HCT116 (cell line): ENCODE data around the gene POLR3F. TPM values are rescaled to one million over a fixed set of nuclear protein-coding genes. Genes with fewer than 3 reads are reported as not detected.

Experiments used
- ATAC-seq: fragments of 200-7000 bp; cut with Tn5 transposase; 2 replicates; pipeline ENCODE4 v1.9.1; 2020; ENCODE audit warnings: mild to moderate bottlenecking, moderate library complexity
- BruUV-seq: library from RNA; stranded (reverse); fragments of 400-500 nt; replicated peaks from 2 replicates; lab custom pipeline; 2021; lab: Mats Ljungman, UMichigan
- CTCF ChIA-PET: fragments of 300-600 bp; sonication (Branson Sonifier 250); formaldehyde crosslinking; loops from one replicate; lab custom pipeline; 2021; ENCODE audit warnings: antibody characterized with exemption; lab: Charles Lee
- POLR2A ChIA-PET: fragments of 300-600, 350-600 bp; sonication (Branson Sonifier 250); formaldehyde crosslinking; loops from one replicate; lab custom pipeline; 2021; ENCODE audit warnings: antibody characterized with exemption; lab: Charles Lee
- RAD21 ChIA-PET, 2 experiments: fragments of 300-600 bp; sonication (Branson Sonifier 250); formaldehyde crosslinking; loops; one replicate each; lab custom pipeline; 2023; ENCODE audit warnings: low total read pairs in 2 of 2; ENCODE audit not compliant: uncharacterized antibody in 2 of 2, unreplicated experiment in 2 of 2, low non-redundant PET in 1 of 2; lab: Charles Lee
- DNase-seq: peaks from one replicate; pipeline ENCODE4 v3.0.0-alpha.2; 2010; ENCODE audit warnings: low read depth, low spot score
- H2AFZ ChIP-seq: fragments of 200-600 bp; shearing (Covaris generic), sonication (generic); 2 replicates; pipeline ENCODE4 v1.6.1; 2017; ENCODE audit warnings: low read depth, mixed run types, mixed read lengths, antibody characterized with exemption, low read length; ENCODE audit not compliant: poor library complexity, severe bottlenecking
- H3K27ac ChIP-seq: 2 replicates; pipeline ENCODE4 v1.5.1; 2012; ENCODE audit warnings: low read depth, low read length
- H3K27me3 ChIP-seq: fragments of 200-600 bp; sonication (generic); 2 replicates; pipeline ENCODE4 v1.6.1; 2016; ENCODE audit warnings: mixed run types, low read length, mixed read lengths; ENCODE audit not compliant: insufficient read depth
- H3K36me3 ChIP-seq, 2 experiments: fragments of 200-500 bp in 1 of 2; fragments of 200-600 bp in 1 of 2; sonication (Bioruptor generic) in 1 of 2; sonication (generic) in 1 of 2; 2 replicates each; pipeline versions ENCODE4 v1.5.1 to v1.6.1; 2014 to 2016; ENCODE audit warnings: low read length in 2 of 2, inconsistent platforms in 1 of 2, mixed read lengths in 1 of 2, mixed run types in 1 of 2; ENCODE audit not compliant: insufficient read depth in 2 of 2, control insufficient read depth in 1 of 2
- H3K4me1 ChIP-seq, 2 experiments: fragments of 200-600 bp in 1 of 2; sonication (generic) in 1 of 2; 2 replicates each; pipeline versions ENCODE4 v1.5.1 to v1.6.1; 2012 to 2017; ENCODE audit warnings: low read length in 2 of 2, inconsistent platforms in 1 of 2, mild to moderate bottlenecking in 1 of 2, mixed read lengths in 1 of 2, mixed run types in 1 of 2, moderate library complexity in 1 of 2; ENCODE audit not compliant: insufficient read depth in 2 of 2, control insufficient read depth in 1 of 2
- H3K4me2 ChIP-seq: fragments of 200-600 bp; sonication (generic); 2 replicates; pipeline ENCODE4 v1.6.1; 2017; ENCODE audit warnings: mixed run types, low read length, mixed read lengths
- H3K4me3 ChIP-seq, 2 experiments: fragments of 200-600 bp in 1 of 2; sonication (generic) in 1 of 2; replicated peaks in 1 of 2; 2 replicates each; pipeline ENCODE4 v1.5.1; 2011 to 2016; ENCODE audit warnings: low read length in 2 of 2, control low read depth in 1 of 2, low read depth in 1 of 2, mild to moderate bottlenecking in 1 of 2, mixed read lengths in 1 of 2, mixed run types in 1 of 2
- H3K79me2 ChIP-seq: fragments of 200-600 bp; sonication (generic); 2 replicates; pipeline ENCODE4 v1.6.1; 2017; ENCODE audit warnings: mild to moderate bottlenecking, mixed run types, low read length, moderate library complexity, mixed read lengths; ENCODE audit not compliant: insufficient read depth
- H3K9ac ChIP-seq: fragments of 200-600 bp; sonication (generic); 2 replicates; pipeline ENCODE4 v1.6.1; 2016; ENCODE audit warnings: low read length, mixed read lengths
- H3K9me2 ChIP-seq: fragments of 200-600 bp; sonication (generic), shearing (Covaris generic); 2 replicates; pipeline ENCODE4 v1.6.1; 2017; ENCODE audit warnings: mixed run types, mild to moderate bottlenecking, moderate library complexity; ENCODE audit not compliant: insufficient read depth
- H3K9me3 ChIP-seq, 2 experiments: fragments of 200-500 bp in 1 of 2; fragments of 200-600 bp in 1 of 2; sonication (Bioruptor generic) in 1 of 2; sonication (generic) in 1 of 2; 2 replicates each; pipeline ENCODE4 v1.6.1; 2014 to 2017; ENCODE audit warnings: low read length in 2 of 2, mixed read lengths in 2 of 2, inconsistent platforms in 1 of 2, low read depth in 1 of 2, mild to moderate bottlenecking in 1 of 2, mixed run types in 1 of 2, moderate library complexity in 1 of 2; ENCODE audit not compliant: control insufficient read depth in 1 of 2, insufficient read depth in 1 of 2
- H4K20me1 ChIP-seq: fragments of 200-600 bp; sonication (generic), shearing (Covaris generic); 2 replicates; pipeline ENCODE4 v1.6.1; 2017; ENCODE audit warnings: mixed run types, mild to moderate bottlenecking, moderate library complexity; ENCODE audit not compliant: insufficient read depth
- CBX3 ChIP-seq: IDR thresholded peaks from 2 replicates; pipeline ENCODE4 v1.6.1; 2012; ENCODE audit warnings: low read depth
- ELF1 ChIP-seq: IDR thresholded peaks from 2 replicates; pipeline ENCODE4 v1.6.1; 2012; ENCODE audit warnings: low read depth, borderline replicate concordance
- JUND ChIP-seq: IDR thresholded peaks from 2 replicates; pipeline ENCODE4 v1.6.1; 2012
- SRF ChIP-seq: IDR thresholded peaks from 2 replicates; pipeline ENCODE4 v1.6.1; 2012; ENCODE audit warnings: low read depth
- TCF7L2 ChIP-seq: IDR thresholded peaks from 2 replicates; pipeline ENCODE4 v1.7.0; 2011; ENCODE audit warnings: borderline replicate concordance, inconsistent platforms; ENCODE audit not compliant: insufficient read depth, insufficient read length; ENCODE audit errors: extremely low read depth
- intact Hi-C: fragments of 100-400 bp; cut with micrococcal nuclease; formaldehyde crosslinking; loops from 2 replicates; pipeline ENCODE4 v1.10.0; 2022
- total RNA-seq: library from RNA; stranded (reverse); gene quantifications from one replicate; pipeline ENCODE4 v1.2.1, GENCODE V29; 2021; ENCODE audit not compliant: unreplicated experiment
- TF ChIP-seq, protein P1 (sequence below), 3 experiments: fragments of 200-600 bp in 1 of 3; sonication (generic) in 1 of 3; IDR thresholded peaks in 2 of 3; conservative IDR thresholded peaks in 1 of 3; 2 replicates each; pipeline ENCODE4 v1.5.1; 2012 to 2017; ENCODE audit warnings: low read depth in 2 of 3, low read length in 2 of 3, antibody characterized with exemption in 1 of 3, borderline replicate concordance in 1 of 3, control low read depth in 1 of 3, mild to moderate bottlenecking in 1 of 3, mixed read lengths in 1 of 3, mixed run types in 1 of 3, moderate library complexity in 1 of 3; ENCODE audit not compliant: insufficient read depth in 1 of 3
- TF ChIP-seq, protein P2 (sequence below): IDR thresholded peaks from 2 replicates; pipeline ENCODE4 v1.6.1; 2012; ENCODE audit warnings: low read depth

The POLR3F gene
- total RNA-seq, 1 experiment from 2014 or later: 11.4 TPM

DNA sequence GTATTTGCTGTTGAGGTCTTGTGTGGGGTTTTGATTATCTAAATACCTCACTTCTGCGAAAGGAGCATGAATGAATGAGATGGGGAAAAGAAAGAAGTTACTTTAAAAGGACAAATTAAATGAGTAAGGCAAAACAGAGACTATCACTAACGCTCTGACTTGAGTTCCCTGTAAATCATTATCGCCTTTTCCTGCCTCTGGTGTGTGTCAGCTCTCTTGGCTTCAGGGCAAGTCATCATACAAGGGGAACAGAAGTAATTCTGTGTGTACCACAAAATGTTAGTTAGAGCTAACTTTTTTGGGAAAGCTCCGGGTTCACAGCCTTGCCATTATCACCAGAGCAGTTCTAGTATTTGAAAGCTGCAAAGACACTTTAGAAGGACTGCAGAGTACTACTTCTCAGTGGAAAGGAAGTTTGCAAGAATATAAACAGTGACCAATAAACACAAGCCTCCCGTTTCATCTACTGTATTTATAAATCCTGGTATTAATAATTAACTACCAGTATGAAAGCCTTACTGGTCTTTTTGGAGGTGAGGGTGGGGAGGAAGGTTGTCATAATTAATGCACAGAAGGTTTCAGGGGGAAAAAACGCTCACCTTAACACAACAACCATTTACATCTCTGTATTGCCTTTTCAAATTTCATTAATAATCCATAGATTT is 1.5 kb upstream of the POLR3F start:
- H3K9ac ChIP-seq: no peak overlapping the region; the same call in 1 of the 2 replicates
- H4K20me1 ChIP-seq: no peaks in the 10 kb centered on the region
- H3K4me1 ChIP-seq: peaks cover 13% of the 10 kb centered on the region in 2 experiments
- peaks cover 34% of the 10 kb centered on the region for H3K79me2 ChIP-seq
- ChIA-PET RAD21 (no interaction called here), CTCF (no interaction called here), POLR2A (interaction anchor here (2.1 kb wide), 1 partner anchor 41 kb away, joined by 12 read pairs; the partner anchor contains the start of gene SEC23B)
- H3K36me3 ChIP-seq: peaks cover 0 to 7% of the 10 kb centered on the region in 2 experiments; a peak in 1 of 4 replicates
- ATAC-seq (no peak), DNase-seq (no peak)
- TF ChIP-seq TCF7L2: no peak
- TF ChIP-seq CBX3: no peak
- TF ChIP-seq ELF1: no peak
- no peak for TF ChIP-seq JUND
- TF ChIP-seq, protein P1, sequence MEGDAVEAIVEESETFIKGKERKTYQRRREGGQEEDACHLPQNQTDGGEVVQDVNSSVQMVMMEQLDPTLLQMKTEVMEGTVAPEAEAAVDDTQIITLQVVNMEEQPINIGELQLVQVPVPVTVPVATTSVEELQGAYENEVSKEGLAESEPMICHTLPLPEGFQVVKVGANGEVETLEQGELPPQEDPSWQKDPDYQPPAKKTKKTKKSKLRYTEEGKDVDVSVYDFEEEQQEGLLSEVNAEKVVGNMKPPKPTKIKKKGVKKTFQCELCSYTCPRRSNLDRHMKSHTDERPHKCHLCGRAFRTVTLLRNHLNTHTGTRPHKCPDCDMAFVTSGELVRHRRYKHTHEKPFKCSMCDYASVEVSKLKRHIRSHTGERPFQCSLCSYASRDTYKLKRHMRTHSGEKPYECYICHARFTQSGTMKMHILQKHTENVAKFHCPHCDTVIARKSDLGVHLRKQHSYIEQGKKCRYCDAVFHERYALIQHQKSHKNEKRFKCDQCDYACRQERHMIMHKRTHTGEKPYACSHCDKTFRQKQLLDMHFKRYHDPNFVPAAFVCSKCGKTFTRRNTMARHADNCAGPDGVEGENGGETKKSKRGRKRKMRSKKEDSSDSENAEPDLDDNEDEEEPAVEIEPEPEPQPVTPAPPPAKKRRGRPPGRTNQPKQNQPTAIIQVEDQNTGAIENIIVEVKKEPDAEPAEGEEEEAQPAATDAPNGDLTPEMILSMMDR (IDR thresholded peaks at IDR 0.05 in 2 of 3, conservative IDR thresholded peaks at IDR 0.05 in 1 of 3; ENCODE audit: borderline replicate concordance in 1 of 3, insufficient read depth in 1 of 3, low read depth in 2 of 3, low read length in 2 of 3): no peak
- TF ChIP-seq, protein P2, sequence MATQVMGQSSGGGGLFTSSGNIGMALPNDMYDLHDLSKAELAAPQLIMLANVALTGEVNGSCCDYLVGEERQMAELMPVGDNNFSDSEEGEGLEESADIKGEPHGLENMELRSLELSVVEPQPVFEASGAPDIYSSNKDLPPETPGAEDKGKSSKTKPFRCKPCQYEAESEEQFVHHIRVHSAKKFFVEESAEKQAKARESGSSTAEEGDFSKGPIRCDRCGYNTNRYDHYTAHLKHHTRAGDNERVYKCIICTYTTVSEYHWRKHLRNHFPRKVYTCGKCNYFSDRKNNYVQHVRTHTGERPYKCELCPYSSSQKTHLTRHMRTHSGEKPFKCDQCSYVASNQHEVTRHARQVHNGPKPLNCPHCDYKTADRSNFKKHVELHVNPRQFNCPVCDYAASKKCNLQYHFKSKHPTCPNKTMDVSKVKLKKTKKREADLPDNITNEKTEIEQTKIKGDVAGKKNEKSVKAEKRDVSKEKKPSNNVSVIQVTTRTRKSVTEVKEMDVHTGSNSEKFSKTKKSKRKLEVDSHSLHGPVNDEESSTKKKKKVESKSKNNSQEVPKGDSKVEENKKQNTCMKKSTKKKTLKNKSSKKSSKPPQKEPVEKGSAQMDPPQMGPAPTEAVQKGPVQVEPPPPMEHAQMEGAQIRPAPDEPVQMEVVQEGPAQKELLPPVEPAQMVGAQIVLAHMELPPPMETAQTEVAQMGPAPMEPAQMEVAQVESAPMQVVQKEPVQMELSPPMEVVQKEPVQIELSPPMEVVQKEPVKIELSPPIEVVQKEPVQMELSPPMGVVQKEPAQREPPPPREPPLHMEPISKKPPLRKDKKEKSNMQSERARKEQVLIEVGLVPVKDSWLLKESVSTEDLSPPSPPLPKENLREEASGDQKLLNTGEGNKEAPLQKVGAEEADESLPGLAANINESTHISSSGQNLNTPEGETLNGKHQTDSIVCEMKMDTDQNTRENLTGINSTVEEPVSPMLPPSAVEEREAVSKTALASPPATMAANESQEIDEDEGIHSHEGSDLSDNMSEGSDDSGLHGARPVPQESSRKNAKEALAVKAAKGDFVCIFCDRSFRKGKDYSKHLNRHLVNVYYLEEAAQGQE: no peak
- no peak for TF ChIP-seq SRF
- H3K9me2 ChIP-seq: no peaks in the 10 kb centered on the region
- intact Hi-C loops: loop anchor here (1.0 to 2.0 kb wide), 2 partner anchors 32 to 121 kb away; no protein-coding TSS in a partner anchor
- no peak overlapping the region for H2AFZ ChIP-seq
- no peaks in the 10 kb centered on the region for H3K27me3 ChIP-seq
- no TSS peak for BruUV-seq
- H3K27ac ChIP-seq: no peak overlapping the region
- no peaks in the 10 kb centered on the region for H3K9me3 ChIP-seq
- peak overlapping the region; percentile 77 for H3K4me2 ChIP-seq
- H3K4me3 ChIP-seq: peak overlapping the region in 1 of 2 experiments; percentile 82; a peak in 1 of 4 replicates
